LoVo (cell line): ENCODE data around the gene RACK1.
A peak's percentile ranks its signal among the peaks of the same experiment; 100 is the strongest.
"Not testable (repeated sequence)": the region's sequence is repeated elsewhere in the genome, so short reads cannot be mapped to it uniquely, and the experiment has no call there.

Source experiments
- DNase-seq: peaks from one replicate; pipeline ENCODE4 v3.0.0-alpha.2; 2016; ENCODE audit warnings: low spot score

Gene RACK1

GRCh38 chr5:181243564-181244343, at the start of gene RACK1:
RACK1 (minus strand) TSS chr5:181243906; CDS start chr5:181243800, 106 bp downstream.
- DNase-seq, result peak; percentile 90

DNA sequence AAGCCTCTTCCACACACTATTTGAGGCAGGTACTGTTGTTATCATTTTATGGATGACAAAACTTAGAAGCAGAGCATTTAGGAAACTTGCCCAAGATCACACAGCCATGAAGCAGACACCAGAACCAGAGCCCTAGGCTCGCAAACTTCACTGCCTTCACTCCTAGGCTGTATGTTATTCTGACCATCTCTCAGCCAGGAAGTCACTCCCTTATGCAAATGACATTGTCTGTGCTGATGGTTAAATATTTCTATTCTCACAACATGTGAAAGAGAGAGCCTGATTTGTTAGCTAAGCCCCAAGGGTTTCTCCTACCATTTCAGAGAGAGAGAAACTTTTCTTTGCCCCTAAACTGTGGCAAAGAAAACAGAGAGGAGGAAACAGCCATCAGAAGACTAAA, 43.6 kb upstream of the RACK1 start:
- DNase-seq, result not testable (repeated sequence)

DNA sequence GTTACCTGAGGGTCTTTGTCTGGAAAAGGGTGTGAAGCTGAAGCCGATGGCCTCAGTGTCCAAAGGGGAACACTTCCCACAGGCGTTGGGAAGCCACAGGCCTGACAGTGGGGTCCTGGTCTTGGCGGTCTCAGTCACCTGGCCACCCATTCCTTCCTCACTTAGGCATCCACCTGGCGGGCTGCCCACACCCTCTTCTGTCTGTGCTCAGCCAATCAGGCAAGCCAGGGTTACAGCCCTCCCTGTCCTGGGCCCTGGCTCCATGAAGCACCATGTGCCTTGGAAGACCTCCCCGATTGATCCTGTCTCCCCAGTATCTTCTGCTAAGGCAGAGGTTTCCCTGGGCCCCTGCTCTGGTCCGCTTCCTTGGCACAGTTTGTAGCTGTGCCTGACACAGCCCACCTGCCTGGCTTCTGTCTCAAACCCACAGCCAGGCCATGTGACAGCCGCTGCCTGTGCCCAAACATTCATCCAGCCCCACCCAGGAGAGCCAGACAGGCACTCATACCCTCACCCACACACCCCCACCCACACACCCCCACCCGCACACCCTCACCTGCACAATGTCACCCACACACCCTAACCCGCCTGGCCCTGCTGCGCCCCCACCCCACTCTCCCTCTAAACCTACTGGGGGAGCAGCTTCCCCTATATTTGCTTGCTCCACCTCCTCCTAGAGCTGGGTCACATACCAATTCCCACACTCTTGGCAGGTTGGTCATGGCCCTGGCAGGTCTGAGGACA, 42.4 kb upstream of the RACK1 start:
- not testable (repeated sequence) for DNase-seq

- DNase-seq, result not testable (repeated sequence)
Measured at GRCh38 chr5:181283841-181284755, 40.4 kb upstream of the RACK1 start.

DNA sequence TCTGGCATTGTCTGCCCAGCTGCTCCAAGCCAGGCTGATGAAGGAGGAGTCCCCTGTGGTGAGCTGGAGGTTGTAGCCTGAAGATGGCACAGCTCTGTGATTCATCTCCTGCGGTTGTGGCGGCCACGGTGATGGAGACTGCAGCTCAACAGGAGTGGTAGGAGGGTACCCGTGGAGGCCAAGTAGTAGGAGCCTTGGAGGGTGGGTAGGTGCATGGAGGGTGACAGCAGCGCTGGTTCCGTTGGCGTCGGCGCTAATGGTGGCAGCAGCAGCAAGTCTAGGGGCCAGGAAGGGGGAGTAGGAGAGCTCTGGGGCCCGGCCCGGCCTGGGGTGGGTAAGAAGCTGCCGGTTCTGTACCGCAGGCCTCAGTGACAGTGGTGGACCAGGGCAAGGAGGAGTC, 39.6 kb upstream of the RACK1 start:
- no peak for DNase-seq

DNA sequence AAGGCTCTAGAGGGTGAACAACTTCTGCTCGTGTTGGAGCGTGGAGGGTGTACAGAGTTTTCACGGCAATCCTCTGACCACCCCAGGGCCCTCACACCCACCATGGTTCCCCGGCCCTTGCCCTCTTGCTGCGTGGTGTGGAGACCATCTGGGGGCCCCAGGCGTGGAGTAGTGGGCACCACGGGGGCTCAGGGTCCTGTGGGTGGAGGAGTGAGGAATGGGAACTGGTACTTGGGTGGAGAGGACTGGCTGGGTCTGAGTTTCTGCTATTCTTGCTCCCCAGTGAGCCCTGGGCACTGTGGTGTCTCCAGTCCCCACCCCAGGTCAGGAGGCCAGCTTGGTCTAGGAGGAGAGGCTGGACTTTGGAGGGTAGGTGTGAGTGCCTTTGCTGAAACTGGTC, 39.2 kb upstream of the RACK1 start:
- no peak for DNase-seq

GRCh38 chr5:181282415-181282814, 38.7 kb upstream of the RACK1 start:
- DNase-seq, result not testable (repeated sequence)

DNA sequence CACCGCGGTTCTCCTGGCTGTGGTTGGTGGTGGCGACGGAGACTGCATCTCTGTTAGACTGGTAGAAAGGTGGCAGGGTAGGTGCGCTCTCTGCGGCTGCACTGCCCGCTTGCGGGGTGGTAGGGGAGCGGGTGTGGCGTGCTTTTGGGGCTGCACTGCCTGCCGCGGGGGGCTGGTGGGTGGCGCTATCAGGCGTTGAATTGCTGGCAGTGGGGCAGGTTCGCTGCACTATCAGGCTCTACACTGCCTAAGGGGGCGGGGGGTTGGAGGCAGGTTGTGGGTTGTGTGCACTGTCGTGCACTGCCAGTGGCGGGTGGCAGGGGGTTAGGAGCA, 38.2 kb upstream of the RACK1 start:
- DNase-seq, result no peak

- no peak for DNase-seq
Measured at GRCh38 chr5:181281077-181281983, 37.6 kb upstream of the RACK1 start.

- DNase-seq, result no peak
Measured at GRCh38 chr5:181280251-181280762, 36.6 kb upstream of the RACK1 start.

DNA sequence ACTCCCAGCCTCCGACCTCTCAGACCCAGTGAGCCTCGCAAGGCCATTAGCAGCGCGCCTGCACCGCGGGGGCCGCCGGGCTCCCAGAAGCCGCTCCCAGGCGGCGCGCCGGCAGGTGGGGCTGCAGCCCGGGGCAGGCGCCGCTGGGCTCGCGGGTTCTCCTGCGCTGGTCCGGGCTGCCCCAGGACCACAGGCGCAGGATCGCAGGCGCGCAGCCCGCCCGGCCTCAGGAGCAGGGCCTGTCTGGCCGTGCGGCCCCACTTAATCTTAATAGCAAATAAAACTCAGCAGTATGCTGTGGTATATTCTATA, 29.7 kb upstream of the RACK1 start:
- DNase-seq, result not testable (repeated sequence)

DNA sequence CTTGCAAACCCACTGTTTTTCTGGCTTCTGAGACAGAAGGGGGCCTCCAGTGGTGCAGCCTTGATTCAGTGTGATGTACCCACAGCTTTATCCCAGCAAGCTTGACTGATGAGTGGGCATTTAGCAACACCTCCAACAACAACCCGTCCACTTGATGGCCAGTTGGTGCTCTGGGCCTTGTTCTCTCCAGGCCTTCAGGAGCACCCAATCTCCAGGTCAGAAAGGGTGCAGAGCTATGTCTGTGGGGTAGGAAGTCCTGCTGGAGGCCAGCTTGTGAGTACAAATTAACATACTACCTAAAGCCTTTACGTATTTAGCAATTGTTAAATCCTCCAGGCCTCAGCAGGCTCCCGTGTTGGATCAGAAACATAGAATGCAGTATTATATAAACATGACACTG, 27.4 kb upstream of the RACK1 start:
- no peak for DNase-seq

DNA sequence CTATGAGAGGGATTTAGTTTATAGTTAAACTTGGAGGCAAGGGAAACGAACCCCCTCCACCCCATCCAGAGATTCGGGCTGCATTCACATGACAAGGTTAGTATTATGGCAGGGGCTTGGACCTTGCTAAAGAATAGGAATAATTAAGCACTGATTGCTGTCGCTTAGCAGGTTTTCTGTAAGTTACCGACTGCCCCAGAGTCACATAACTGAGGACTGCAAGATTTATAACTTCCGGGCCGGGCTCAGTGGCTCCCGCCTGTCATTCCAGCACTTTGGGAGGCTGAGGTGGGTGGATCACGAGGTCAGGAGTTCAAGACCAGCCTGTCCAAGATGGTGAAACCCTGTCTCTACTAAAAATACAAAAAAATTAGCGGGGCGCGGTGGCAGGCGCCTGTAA, 24.2 kb upstream of the RACK1 start:
- DNase-seq, result not testable (repeated sequence)

GRCh38 chr5:181267291-181267904, 23.7 kb upstream of the RACK1 start:
- not testable (repeated sequence) for DNase-seq

DNA sequence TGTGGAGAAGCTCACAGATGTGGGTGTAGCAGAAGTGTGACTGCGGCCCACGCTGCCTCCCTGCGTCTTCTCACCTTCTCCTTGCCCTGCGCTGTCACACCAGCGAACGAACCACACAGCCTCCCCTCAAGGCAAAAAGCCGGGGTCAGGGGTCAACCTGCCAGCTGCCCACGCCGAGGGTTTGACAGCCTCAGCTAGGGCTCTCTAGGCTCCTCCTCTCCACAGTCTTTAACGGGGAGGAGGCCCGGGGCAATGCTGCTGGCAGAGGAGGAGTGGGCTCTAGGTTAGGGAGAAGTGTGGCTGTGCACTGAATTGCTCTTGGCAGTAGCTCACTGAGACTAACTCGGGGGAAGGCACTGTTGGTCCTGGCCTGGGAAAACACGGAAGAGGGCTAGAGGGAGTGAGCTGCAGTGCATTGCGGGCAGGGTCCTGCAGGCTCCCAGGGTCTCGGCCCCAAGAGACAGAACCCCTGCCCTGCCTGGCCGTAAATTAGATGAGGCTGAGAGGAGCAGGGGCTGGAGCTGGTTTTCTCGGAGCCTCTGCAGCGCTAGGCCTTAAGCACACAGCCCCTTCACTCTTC, 21.5 kb upstream of the RACK1 start:
- no peak for DNase-seq

GRCh38 chr5:181263633-181264032, 19.9 kb upstream of the RACK1 start:
- DNase-seq, result no peak

DNA sequence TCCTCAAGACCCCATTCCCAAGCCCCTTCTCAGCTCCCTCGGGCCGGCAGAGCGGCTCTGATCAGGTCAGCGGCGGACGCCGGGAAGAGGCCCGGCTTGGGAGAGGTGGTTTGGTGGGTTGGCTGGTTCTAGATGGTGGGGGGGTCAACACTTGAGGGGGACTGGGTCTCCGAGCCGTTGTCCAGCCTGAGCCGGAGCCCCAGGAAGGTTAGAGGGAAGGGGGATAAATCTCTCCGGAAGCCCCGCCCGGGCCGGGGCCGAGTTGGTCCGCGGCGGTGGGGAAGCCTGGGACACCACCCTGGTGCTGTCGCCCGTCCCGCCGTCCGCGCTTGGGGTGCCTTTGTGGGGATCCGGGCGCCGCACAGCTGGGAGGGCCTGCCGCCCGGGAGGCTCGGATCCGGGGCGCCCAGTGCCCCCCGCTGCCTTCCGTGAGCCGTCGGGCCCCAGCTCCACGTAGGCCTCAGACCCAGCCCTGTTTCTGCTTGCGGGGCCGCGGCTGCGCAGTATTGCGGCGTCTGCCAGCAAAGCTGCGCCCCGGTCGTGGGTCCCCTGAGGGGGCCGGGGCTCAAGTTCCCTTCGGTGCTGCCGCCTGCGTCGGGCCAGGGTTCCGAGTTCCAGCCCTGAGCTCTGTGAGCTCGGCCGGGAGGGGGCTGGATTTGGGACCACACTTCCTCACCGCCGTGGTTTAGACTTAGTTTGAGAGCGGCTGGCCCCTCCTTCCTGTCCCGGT, 17.8 kb upstream of the RACK1 start:
- DNase-seq, result peak; percentile 66

GRCh38 chr5:181260720-181261319, 17.1 kb upstream of the RACK1 start, which contains the start of gene TRIM52:
TRIM52 (minus strand) TSS chr5:181261143; CDS start chr5:181260813, 330 bp downstream.
- peak; percentile 93 for DNase-seq
